Progenitor cell of endocrine pancreas (in vitro differentiated cells): Measurements from ENCODE around the gene RSPH9. TPM values are rescaled to one million over a fixed set of nuclear protein-coding genes. Genes with fewer than 3 reads are reported as not detected.

Experiments
- DNase-seq: peaks from one replicate; pipeline ENCODE4 v3.0.0; 2021; ENCODE audit warnings: low spot score; ENCODE audit not compliant: unreplicated experiment
- H3K27ac Mint-ChIP-seq: 2 replicates; pipeline ENCODE4 v1.8.0; 2021; ENCODE audit warnings: mild to moderate bottlenecking, moderate library complexity, mixed read lengths
- H3K27me3 Mint-ChIP-seq: 2 replicates; pipeline ENCODE4 v1.8.0; 2021; ENCODE audit warnings: mixed read lengths
- H3K36me3 Mint-ChIP-seq: 2 replicates; pipeline ENCODE4 v1.8.0; 2022; ENCODE audit warnings: mixed read lengths; ENCODE audit not compliant: insufficient read depth
- H3K4me1 Mint-ChIP-seq: 2 replicates; pipeline ENCODE4 v1.8.0; 2021; ENCODE audit warnings: low read depth, mixed read lengths
- H3K4me3 Mint-ChIP-seq: 2 replicates; pipeline ENCODE4 v1.8.0; 2021; ENCODE audit warnings: low read depth, mild to moderate bottlenecking, moderate library complexity, mixed read lengths
- H3K9me3 Mint-ChIP-seq: 2 replicates; pipeline ENCODE4 v1.8.0; 2021; ENCODE audit warnings: low read depth, mixed read lengths
- total RNA-seq: library from RNA; stranded (reverse); gene quantifications from 2 replicates; pipeline ENCODE4 v1.2.1, GENCODE V29; 2021
- TF ChIP-seq, protein P1 (sequence below): fragments of 200-600 bp; sonication (generic); IDR thresholded peaks from one replicate; pipeline ENCODE4 v1.5.0; 2021; ENCODE audit warnings: antibody characterized with exemption, mild to moderate bottlenecking; ENCODE audit not compliant: unreplicated experiment

The RSPH9 gene
- total RNA-seq, 1 donor from 2014 or later: 0.29 TPM

DNA sequence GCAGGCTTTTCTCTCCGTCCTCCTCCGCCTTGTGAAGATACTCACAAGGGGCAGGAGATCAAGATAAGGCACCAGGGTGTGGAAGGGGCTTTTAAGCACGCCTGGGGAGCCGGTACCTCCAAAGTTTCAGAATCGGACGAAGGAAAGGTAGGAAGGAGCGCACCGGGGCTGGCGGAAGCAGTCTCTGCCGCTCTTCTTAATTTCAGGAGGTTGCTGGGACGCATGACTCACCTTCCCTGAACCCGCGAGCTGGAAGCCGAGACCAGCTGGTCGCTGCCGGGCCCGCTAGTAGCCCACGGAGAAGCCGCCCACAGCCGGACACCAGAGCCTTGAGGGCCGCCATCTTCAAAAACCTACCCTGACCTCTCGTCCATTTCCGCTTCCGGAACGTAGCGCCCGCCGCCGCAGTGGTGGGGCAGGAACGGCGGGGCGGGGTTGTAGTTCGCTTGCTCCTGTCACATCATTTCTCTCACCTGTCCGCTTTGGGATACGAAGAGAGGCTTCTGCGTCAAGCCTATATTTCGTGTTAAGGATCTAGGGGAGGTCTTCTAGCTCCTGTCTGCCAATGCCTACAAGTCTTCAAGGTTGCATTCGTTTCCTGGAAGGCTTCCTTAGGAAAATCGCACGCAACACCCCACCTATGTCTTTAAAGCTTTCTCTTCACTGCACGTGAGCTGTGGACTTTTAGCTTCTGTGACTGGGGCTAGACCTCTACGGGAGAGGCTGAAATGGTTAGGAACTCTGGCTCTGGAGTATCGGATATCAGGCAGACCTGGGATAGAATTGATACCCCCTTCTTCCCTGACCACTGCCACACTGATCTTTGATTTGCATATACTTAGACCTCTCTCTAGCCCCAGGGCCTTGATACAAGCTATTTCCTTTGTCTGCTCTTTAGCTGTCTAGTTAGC lies 42.9 kb downstream of the RSPH9 start, which contains the start of gene MRPS18A:
Gene MRPS18A (minus strand): TSS at position 355 of the 911 bp plus-strand sequence. CDS start 12 bp downstream, at position 343.
- H3K27me3 Mint-ChIP-seq: no peaks in the 10 kb centered on the region
- H3K4me3 Mint-ChIP-seq: peak within 1 kb of the TSS; percentile 90
- H3K27ac Mint-ChIP-seq: peak within 1 kb of the TSS; percentile 95
- no peaks in the 10 kb centered on the region for H3K36me3 Mint-ChIP-seq
- TF ChIP-seq, protein P1, sequence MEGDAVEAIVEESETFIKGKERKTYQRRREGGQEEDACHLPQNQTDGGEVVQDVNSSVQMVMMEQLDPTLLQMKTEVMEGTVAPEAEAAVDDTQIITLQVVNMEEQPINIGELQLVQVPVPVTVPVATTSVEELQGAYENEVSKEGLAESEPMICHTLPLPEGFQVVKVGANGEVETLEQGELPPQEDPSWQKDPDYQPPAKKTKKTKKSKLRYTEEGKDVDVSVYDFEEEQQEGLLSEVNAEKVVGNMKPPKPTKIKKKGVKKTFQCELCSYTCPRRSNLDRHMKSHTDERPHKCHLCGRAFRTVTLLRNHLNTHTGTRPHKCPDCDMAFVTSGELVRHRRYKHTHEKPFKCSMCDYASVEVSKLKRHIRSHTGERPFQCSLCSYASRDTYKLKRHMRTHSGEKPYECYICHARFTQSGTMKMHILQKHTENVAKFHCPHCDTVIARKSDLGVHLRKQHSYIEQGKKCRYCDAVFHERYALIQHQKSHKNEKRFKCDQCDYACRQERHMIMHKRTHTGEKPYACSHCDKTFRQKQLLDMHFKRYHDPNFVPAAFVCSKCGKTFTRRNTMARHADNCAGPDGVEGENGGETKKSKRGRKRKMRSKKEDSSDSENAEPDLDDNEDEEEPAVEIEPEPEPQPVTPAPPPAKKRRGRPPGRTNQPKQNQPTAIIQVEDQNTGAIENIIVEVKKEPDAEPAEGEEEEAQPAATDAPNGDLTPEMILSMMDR: no peak
- H3K9me3 Mint-ChIP-seq: no peaks in the 10 kb centered on the region
- peak; percentile 54 for DNase-seq
- H3K4me1 Mint-ChIP-seq: peaks cover 28% of the 10 kb centered on the region

DNA sequence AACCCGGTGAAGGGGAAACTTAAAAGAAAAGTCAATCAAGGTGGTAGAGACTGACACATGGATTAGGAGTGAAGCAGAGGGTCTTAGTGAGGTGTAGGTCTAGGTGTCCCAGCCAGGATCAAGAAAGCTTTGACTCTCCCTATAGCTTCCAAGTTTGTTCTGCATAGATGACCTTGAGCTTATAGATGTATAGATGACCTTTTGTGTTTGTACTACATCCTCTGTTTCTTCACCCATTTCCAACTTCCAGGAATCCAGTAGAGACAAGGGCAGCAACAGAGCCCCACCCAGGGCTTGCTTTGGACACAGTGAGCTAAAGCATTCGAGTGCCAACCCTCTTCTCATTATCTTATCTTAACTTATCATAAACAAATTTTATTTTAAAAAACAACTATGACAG lies 44.6 kb downstream of the RSPH9 start:
- Mint-ChIP-seq H3K36me3 (no peaks in the 10 kb centered on the region), H3K4me1 (peaks cover 14% of the 10 kb centered on the region), H3K27ac (no peak overlapping the region), H3K9me3 (no peaks in the 10 kb centered on the region), H3K27me3 (no peaks in the 10 kb centered on the region), H3K4me3 (no peak overlapping the region)
- TF ChIP-seq, protein P1: no peak
- no peak for DNase-seq

DNA sequence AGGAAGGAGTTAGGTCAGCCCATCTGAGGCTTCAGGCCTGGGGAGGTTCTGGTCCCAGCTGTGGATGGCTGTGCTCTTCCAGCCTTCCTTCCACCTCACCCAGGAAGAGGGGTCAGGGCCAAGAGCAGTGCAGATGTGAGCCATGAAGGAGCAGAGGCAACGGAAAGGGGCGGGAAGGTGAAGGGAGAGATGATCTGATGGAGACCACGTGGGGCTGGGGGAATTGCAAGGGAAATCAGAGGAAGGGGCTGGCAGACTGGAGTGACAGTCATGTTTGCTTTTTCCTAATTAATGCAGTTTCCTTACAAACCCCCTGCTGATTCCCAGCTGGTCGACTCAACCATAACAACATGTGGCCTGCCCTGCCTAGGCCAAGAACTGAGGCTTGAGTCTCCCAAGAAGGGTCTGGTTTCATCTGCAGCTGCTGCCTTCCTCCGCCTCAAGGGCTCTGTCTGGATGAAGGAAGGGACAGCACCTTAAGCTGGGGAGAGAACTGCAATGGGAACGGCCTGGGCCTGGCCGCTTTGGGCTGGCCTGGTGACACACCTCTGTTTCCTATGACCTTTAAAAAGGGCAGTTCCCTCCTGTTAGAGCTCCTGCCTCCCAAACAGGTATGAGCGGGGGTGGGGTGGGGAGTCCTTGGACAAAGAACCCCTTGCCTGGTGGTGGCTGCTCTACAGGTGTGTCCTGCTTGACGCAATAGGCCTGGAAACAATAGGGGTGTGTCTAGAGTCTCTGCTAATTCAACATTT lies 50.6 kb downstream of the RSPH9 start:
- DNase-seq: peak; percentile 41
- no peaks in the 10 kb centered on the region for H3K27me3 Mint-ChIP-seq
- peaks cover 35% of the 10 kb centered on the region for H3K4me1 Mint-ChIP-seq
- H3K9me3 Mint-ChIP-seq: no peaks in the 10 kb centered on the region
- peak overlapping the region; percentile 95 for H3K27ac Mint-ChIP-seq
- no peak overlapping the region for H3K4me3 Mint-ChIP-seq
- TF ChIP-seq, protein P1: no peak
- H3K36me3 Mint-ChIP-seq: no peaks in the 10 kb centered on the region

DNA sequence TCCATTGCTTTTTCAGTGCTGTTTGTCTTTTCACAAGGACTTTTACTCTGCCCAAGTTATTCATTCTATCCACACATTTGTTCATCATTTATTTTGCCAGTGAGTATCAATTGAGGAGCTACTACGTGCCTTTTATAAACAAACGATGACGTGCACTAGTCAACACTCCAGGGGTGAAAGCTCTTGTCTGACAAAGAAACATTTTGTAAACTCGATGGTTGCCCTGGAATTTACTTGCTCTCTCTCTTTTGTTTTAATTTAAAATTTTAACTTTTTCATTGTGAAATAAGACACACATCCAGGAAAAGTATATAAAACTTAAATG lies 51.1 kb downstream of the RSPH9 start:
- Mint-ChIP-seq H3K4me1 (peaks cover 35% of the 10 kb centered on the region), H3K27ac (peak overlapping the region; percentile 95), H3K4me3 (no peak overlapping the region), H3K27me3 (no peaks in the 10 kb centered on the region), H3K36me3 (no peaks in the 10 kb centered on the region), H3K9me3 (no peaks in the 10 kb centered on the region)
- TF ChIP-seq, protein P1: no peak
- no peak for DNase-seq

DNA sequence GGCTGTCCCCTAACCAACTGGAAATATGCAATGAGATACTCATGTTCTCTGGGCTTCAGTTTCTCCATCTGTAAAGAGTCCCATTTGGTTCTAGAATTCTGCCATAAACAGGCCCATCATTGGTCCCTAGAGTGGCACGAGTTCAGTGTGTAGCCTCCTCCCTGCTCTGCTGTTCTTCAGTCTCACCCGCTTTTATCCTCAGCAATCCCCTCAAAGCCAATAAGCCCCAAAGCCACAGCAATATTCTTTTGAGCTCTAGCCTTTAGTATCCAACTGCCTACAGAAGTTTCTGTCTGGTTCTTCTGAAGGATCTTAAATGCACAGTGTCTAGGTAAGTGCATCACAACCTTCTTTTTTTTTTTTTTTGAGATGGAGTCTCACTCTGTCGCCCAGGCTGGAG lies 52.6 kb downstream of the RSPH9 start:
- no peaks in the 10 kb centered on the region for H3K9me3 Mint-ChIP-seq
- no peak for DNase-seq
- no peaks in the 10 kb centered on the region for H3K36me3 Mint-ChIP-seq
- H3K4me1 Mint-ChIP-seq: peaks cover 43% of the 10 kb centered on the region
- no peak overlapping the region for H3K4me3 Mint-ChIP-seq
- no peaks in the 10 kb centered on the region for H3K27me3 Mint-ChIP-seq
- TF ChIP-seq, protein P1: no peak
- H3K27ac Mint-ChIP-seq: no peak overlapping the region
